Neural cell (in vitro differentiated cells): ENCODE measurements around the gene LRGUK.

Source experiments
- EP300 ChIP-seq: fragments of 450-650 bp; conservative IDR thresholded peaks from 2 replicates; pipeline ENCODE4 v1.6.1; 2014; ENCODE audit warnings: antibody characterized with exemption, mild to moderate bottlenecking, moderate library complexity; ENCODE audit not compliant: poor library complexity, severe bottlenecking
- POLR2AphosphoS5 ChIP-seq: IDR thresholded peaks from 2 replicates; pipeline ENCODE4 v1.6.1; 2012
- TF ChIP-seq, protein P1 (sequence below): fragments of 450-650 bp; IDR thresholded peaks from 2 replicates; pipeline ENCODE4 v1.5.1; 2014; ENCODE audit warnings: antibody characterized with exemption, mild to moderate bottlenecking, moderate library complexity; ENCODE audit not compliant: poor library complexity, severe bottlenecking

GRCh38 chr7:134290286-134290685 lies 163.1 kb downstream of the LRGUK start:
- TF ChIP-seq, protein P1, sequence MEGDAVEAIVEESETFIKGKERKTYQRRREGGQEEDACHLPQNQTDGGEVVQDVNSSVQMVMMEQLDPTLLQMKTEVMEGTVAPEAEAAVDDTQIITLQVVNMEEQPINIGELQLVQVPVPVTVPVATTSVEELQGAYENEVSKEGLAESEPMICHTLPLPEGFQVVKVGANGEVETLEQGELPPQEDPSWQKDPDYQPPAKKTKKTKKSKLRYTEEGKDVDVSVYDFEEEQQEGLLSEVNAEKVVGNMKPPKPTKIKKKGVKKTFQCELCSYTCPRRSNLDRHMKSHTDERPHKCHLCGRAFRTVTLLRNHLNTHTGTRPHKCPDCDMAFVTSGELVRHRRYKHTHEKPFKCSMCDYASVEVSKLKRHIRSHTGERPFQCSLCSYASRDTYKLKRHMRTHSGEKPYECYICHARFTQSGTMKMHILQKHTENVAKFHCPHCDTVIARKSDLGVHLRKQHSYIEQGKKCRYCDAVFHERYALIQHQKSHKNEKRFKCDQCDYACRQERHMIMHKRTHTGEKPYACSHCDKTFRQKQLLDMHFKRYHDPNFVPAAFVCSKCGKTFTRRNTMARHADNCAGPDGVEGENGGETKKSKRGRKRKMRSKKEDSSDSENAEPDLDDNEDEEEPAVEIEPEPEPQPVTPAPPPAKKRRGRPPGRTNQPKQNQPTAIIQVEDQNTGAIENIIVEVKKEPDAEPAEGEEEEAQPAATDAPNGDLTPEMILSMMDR, result no peak
- no peak for TF ChIP-seq POLR2AphosphoS5
- no peak for TF ChIP-seq EP300
